Progenitor cell of endocrine pancreas (in vitro differentiated cells): ENCODE data around the gene RAD51AP2. TPM values are rescaled to one million over a fixed set of nuclear protein-coding genes. Genes with fewer than 3 reads are reported as not detected.
"Not testable (repeated sequence)": the region's sequence is repeated elsewhere in the genome, so short reads cannot be mapped to it uniquely, and the experiment has no call there.

Source experiments
- DNase-seq: peaks from one replicate; pipeline ENCODE4 v3.0.0; 2021; ENCODE audit warnings: low spot score; ENCODE audit not compliant: unreplicated experiment
- H3K27ac Mint-ChIP-seq: 2 replicates; pipeline ENCODE4 v1.8.0; 2021; ENCODE audit warnings: mild to moderate bottlenecking, moderate library complexity, mixed read lengths
- H3K27me3 Mint-ChIP-seq: 2 replicates; pipeline ENCODE4 v1.8.0; 2021; ENCODE audit warnings: mixed read lengths
- H3K36me3 Mint-ChIP-seq: 2 replicates; pipeline ENCODE4 v1.8.0; 2022; ENCODE audit warnings: mixed read lengths; ENCODE audit not compliant: insufficient read depth
- H3K4me1 Mint-ChIP-seq: 2 replicates; pipeline ENCODE4 v1.8.0; 2021; ENCODE audit warnings: low read depth, mixed read lengths
- H3K4me3 Mint-ChIP-seq: 2 replicates; pipeline ENCODE4 v1.8.0; 2021; ENCODE audit warnings: low read depth, mild to moderate bottlenecking, moderate library complexity, mixed read lengths
- H3K9me3 Mint-ChIP-seq: 2 replicates; pipeline ENCODE4 v1.8.0; 2021; ENCODE audit warnings: low read depth, mixed read lengths
- long read RNA-seq: library from polyadenylated mRNA; unstranded; transcript quantifications from one replicate; pipeline ENCODE4 v2.0.0, GENCODE V29; 2020
- total RNA-seq: library from RNA; stranded (reverse); gene quantifications from 2 replicates; pipeline ENCODE4 v1.2.1, GENCODE V29; 2021
- TF ChIP-seq, protein P1 (sequence below): fragments of 200-600 bp; sonication (generic); IDR thresholded peaks from one replicate; pipeline ENCODE4 v1.5.0; 2021; ENCODE audit warnings: antibody characterized with exemption, mild to moderate bottlenecking; ENCODE audit not compliant: unreplicated experiment

The RAD51AP2 gene
- 0.07 and 0.13 TPM in 2 replicates for total RNA-seq
- long read RNA-seq: 0 reads

DNA sequence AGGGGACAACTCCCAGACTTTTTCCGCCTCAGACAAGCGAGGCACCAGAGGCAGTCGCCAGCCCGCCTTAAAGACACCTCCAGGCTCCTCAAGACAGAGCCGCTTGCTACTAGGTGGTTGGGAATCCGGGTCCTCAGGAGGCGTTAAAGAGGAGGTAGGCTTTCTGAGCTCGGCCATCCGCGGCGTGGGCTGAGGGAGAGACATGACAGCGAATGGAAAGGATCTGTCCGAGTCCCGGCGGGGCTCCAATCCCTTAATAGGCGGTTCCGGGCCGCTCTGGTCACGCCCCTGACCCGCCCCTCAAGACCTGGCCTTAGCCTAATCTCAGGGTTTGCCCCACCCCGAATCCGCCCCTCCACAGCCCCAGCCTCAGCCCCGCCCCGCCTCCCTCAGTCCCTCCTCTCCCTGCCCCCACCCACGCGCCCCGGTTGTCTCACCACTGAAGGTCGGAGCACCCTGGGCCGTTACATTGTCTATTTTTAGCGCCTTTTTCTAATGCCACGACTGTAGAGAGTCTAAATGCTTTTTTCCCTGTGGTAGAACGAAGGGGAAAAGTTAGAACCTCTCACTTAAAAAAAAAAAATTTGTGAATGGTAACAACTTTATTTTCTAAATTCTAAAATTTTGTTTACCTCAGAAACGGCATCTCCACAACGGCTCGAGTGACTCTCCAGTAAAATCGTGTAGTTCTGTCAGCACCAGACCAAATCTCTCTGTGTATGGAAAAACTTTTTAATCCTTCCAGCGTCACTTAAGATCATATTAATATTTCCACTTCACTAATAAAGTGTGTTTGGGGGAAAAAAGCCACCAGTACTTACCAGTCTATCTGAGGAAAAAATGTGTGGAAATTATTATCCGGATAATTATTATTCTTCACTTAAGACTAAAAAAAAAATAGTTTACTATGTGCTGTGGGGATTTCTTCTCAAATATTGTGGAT lies at the start of gene RAD51AP2:
TSS of gene RAD51AP2 (minus strand) at position 229 of the 943 bp plus-strand sequence. CDS start at position 204, 25 bp downstream.
- Mint-ChIP-seq H3K4me1 (peaks cover 2% of the 10 kb centered on the region), H3K36me3 (no peaks in the 10 kb centered on the region), H3K4me3 (peak within 1 kb of the TSS; percentile 80), H3K27me3 (peaks cover 19% of the 10 kb centered on the region), H3K9me3 (no peaks in the 10 kb centered on the region), H3K27ac (peak within 1 kb of the TSS; percentile 74)
- DNase-seq: peak; percentile 67
- TF ChIP-seq, protein P1, sequence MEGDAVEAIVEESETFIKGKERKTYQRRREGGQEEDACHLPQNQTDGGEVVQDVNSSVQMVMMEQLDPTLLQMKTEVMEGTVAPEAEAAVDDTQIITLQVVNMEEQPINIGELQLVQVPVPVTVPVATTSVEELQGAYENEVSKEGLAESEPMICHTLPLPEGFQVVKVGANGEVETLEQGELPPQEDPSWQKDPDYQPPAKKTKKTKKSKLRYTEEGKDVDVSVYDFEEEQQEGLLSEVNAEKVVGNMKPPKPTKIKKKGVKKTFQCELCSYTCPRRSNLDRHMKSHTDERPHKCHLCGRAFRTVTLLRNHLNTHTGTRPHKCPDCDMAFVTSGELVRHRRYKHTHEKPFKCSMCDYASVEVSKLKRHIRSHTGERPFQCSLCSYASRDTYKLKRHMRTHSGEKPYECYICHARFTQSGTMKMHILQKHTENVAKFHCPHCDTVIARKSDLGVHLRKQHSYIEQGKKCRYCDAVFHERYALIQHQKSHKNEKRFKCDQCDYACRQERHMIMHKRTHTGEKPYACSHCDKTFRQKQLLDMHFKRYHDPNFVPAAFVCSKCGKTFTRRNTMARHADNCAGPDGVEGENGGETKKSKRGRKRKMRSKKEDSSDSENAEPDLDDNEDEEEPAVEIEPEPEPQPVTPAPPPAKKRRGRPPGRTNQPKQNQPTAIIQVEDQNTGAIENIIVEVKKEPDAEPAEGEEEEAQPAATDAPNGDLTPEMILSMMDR: no peak

DNA sequence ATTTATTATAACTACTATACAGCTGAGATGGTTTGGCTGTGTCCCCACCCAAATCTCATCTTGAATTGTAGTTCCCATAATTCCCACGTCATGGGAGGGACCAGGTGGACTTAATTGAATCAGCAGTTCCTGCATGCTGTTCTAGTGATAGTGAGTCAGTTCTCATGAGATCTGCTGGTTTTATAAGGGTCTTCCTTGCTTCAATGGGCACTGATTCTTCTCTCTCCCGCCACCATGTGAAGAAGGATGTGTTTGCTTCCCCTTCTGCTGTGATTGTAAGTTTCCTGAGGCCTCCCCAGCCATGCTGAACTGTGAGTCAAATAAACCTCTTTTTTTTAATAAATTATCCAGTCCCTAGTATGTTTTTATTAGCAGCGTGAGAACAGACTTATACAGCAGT lies 47.5 kb upstream of the RAD51AP2 start:
- H3K27me3 Mint-ChIP-seq, H3K9me3 Mint-ChIP-seq, DNase-seq, H3K4me3 Mint-ChIP-seq, H3K36me3 Mint-ChIP-seq, H3K27ac Mint-ChIP-seq, H3K4me1 Mint-ChIP-seq: not testable (repeated sequence)

DNA sequence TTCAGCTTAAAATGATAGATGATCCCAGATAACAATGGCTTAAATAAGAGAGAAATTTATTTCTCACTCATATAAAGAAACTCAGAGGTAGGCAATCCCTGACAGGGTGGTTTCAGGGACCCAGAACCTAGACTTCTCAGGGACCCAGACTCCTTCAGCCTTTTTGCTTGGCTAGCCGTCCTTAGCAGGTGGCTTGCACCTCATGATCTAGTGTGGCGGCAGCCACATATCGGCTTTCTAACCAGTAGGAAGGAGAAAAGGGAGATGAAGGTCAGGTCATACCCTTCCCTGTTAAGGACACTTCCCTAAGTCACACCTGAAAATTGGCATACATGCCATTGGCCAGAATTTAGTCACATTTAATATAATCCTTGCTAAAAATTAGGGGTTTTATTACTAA lies 40.6 kb upstream of the RAD51AP2 start:
- no peak overlapping the region for H3K4me3 Mint-ChIP-seq
- H3K4me1 Mint-ChIP-seq: peaks cover 3% of the 10 kb centered on the region
- H3K27ac Mint-ChIP-seq: no peak overlapping the region

DNA sequence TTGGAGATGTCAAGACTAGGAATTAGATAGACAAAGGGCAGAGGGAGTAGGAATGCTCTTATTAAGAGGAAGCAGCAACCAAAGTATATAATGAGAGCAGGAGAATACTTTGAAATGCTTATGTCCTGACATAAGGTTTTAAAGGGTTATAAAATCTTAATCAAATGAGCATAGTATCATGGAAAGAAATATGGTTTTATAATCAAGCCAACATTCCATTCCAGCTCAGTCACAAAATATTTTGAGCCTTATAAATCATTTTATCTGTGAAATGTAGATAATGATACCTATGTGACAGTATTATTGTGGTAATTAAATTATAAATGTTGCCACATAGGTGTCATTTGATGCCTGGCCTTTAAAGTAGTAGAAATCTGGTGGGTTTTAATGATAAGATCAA lies 39.8 kb upstream of the RAD51AP2 start:
- TF ChIP-seq, protein P1: no peak
- Mint-ChIP-seq H3K27me3 (no peaks in the 10 kb centered on the region), H3K9me3 (no peaks in the 10 kb centered on the region), H3K36me3 (no peaks in the 10 kb centered on the region), H3K27ac (no peak overlapping the region), H3K4me3 (no peak overlapping the region), H3K4me1 (peaks cover 3% of the 10 kb centered on the region)
- DNase-seq: no peak

More for the DNA sequence above, 40.6 kb upstream of the RAD51AP2 start:
- DNase-seq: no peak
- TF ChIP-seq, protein P1: no peak
- Mint-ChIP-seq H3K9me3 (no peaks in the 10 kb centered on the region), H3K27me3 (no peaks in the 10 kb centered on the region), H3K36me3 (no peaks in the 10 kb centered on the region)

DNA sequence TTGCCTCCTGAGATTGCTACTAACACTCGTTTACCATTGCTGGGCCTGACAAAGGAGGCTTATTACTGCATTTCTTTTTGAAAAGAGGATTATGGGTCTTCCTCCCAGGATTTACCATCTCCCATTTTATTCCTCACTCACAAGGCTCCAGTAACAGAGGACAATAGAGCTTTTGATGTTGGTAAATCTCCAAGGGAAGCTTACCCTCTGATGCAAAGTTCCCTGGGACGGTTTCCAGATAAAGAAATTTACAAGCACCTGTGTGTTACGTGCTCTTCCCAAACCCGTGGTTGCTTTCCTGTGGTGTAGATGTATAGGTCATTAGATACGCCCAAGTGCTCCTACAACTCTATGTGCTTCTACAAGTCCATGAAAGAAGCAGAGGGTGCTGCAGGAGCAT lies 39.4 kb upstream of the RAD51AP2 start:
- Mint-ChIP-seq H3K4me1 (peaks cover 3% of the 10 kb centered on the region), H3K4me3 (no peak overlapping the region)

More for the DNA sequence above, 39.4 kb upstream of the RAD51AP2 start:
- no peaks in the 10 kb centered on the region for H3K27me3 Mint-ChIP-seq
- H3K36me3 Mint-ChIP-seq: no peaks in the 10 kb centered on the region
- H3K27ac Mint-ChIP-seq: no peak overlapping the region
- DNase-seq: no peak
- TF ChIP-seq, protein P1: no peak
- no peaks in the 10 kb centered on the region for H3K9me3 Mint-ChIP-seq
